SK-N-SH (cell line): ENCODE data around the gene MBNL2. TPM values are rescaled to one million over a fixed set of nuclear protein-coding genes. Genes with fewer than 3 reads are reported as not detected.

Experiments used
- CTCF ChIA-PET: fragments of 300-600, 350-600 bp; formaldehyde crosslinking; extraction: SDS; loops from one replicate; lab custom pipeline; 2021; lab: Yijun Ruan, JAX
- POLR2A ChIA-PET: fragments of 350-600 bp; sonication (Branson Sonifier 250); formaldehyde crosslinking; extraction: SDS; loops from one replicate; lab custom pipeline; 2020; ENCODE audit warnings: antibody characterized with exemption, inconsistent platforms; lab: Yijun Ruan, JAX
- DNase-seq: peaks from one replicate; pipeline ENCODE4 v3.0.0; 2012
- H2AFZ ChIP-seq: fragments of 200-600 bp; sonication (generic); 2 replicates; pipeline ENCODE4 v1.8.1; 2016; ENCODE audit warnings: antibody characterized with exemption, mild to moderate bottlenecking, low read depth
- H3F3A ChIP-seq: fragments of 200-600 bp; sonication (generic); replicated peaks from 2 replicates; pipeline ENCODE3; 2016; ENCODE audit warnings: antibody characterized with exemption, mild to moderate bottlenecking; ENCODE audit not compliant: insufficient read depth
- H3K27ac ChIP-seq, 2 experiments: fragments of 200-500 bp in 1 of 2; fragments of 200-600 bp in 1 of 2; sonication (Bioruptor generic) in 1 of 2; sonication (generic), shearing (Covaris generic) in 1 of 2; 2 replicates each; pipeline versions ENCODE4 v1.5.1 to v1.6.1; 2014 to 2016; ENCODE audit warnings: low read depth in 2 of 2, inconsistent platforms in 1 of 2, low read length in 1 of 2, mild to moderate bottlenecking in 1 of 2, mixed read lengths in 1 of 2
- H3K27me3 ChIP-seq: fragments of 200-600 bp; sonication (generic), shearing (Covaris generic); 2 replicates; pipeline ENCODE4 v1.6.1; 2016; ENCODE audit warnings: mixed run types; ENCODE audit not compliant: insufficient read depth
- H3K36me3 ChIP-seq, 2 experiments: fragments of 200-500 bp in 1 of 2; fragments of 200-600 bp in 1 of 2; sonication (Bioruptor generic) in 1 of 2; sonication (generic) in 1 of 2; replicated peaks in 1 of 2; 2 replicates each; pipeline versions ENCODE3 to v1.5.1; 2014 to 2016; ENCODE audit warnings: low read length in 1 of 2, mild to moderate bottlenecking in 1 of 2; ENCODE audit not compliant: insufficient read depth in 2 of 2, control insufficient read depth in 1 of 2
- H3K4me1 ChIP-seq, 2 experiments: fragments of 200-500 bp in 1 of 2; fragments of 200-600 bp in 1 of 2; sonication (Bioruptor generic) in 1 of 2; sonication (generic), shearing (Covaris generic) in 1 of 2; 2 replicates each; pipeline versions ENCODE4 v1.5.1 to v1.6.1; 2014 to 2016; ENCODE audit warnings: low read depth in 1 of 2, low read length in 1 of 2, mixed run types in 1 of 2; ENCODE audit not compliant: insufficient read depth in 2 of 2, control insufficient read depth in 1 of 2
- H3K4me2 ChIP-seq: fragments of 200-600 bp; sonication (generic), shearing (Covaris generic); 2 replicates; pipeline ENCODE4 v1.6.1; 2017; ENCODE audit warnings: mixed run types
- H3K4me3 ChIP-seq, 2 experiments: fragments of 200-500 bp in 1 of 2; fragments of 200-600 bp in 1 of 2; sonication (Bioruptor generic) in 1 of 2; sonication (generic), shearing (Covaris generic) in 1 of 2; 2 replicates each; pipeline versions ENCODE4 v1.5.1 to v1.8.1; 2014 to 2016; ENCODE audit warnings: low read depth in 2 of 2, inconsistent platforms in 1 of 2, low read length in 1 of 2, mild to moderate bottlenecking in 1 of 2, mixed read lengths in 1 of 2, moderate library complexity in 1 of 2
- H3K79me2 ChIP-seq: fragments of 200-600 bp; sonication (generic); 2 replicates; pipeline ENCODE4 v1.8.1; 2017; ENCODE audit warnings: mild to moderate bottlenecking; ENCODE audit not compliant: insufficient read depth
- H3K9ac ChIP-seq: fragments of 200-600 bp; sonication (generic); 2 replicates; pipeline ENCODE4 v1.6.1; 2017; ENCODE audit warnings: mixed run types
- H3K9me2 ChIP-seq: fragments of 200-600 bp; sonication (generic); 2 replicates; pipeline ENCODE4 v1.6.1; 2017; ENCODE audit warnings: mixed run types
- H3K9me3 ChIP-seq: fragments of 200-600 bp; sonication (generic); 2 replicates; pipeline ENCODE4 v1.6.1; 2017; ENCODE audit warnings: mixed run types, mild to moderate bottlenecking, moderate library complexity
- H4K20me1 ChIP-seq: fragments of 200-600 bp; sonication (generic); 2 replicates; pipeline ENCODE4 v1.6.1; 2017; ENCODE audit warnings: mild to moderate bottlenecking, mixed run types; ENCODE audit not compliant: insufficient read depth
- CTCF ChIP-seq: fragments of 200-600 bp; sonication (generic); IDR thresholded peaks from 2 replicates; pipeline ENCODE4 v1.6.1; 2017; ENCODE audit warnings: antibody characterized with exemption, mild to moderate bottlenecking, moderate library complexity
- EP300 ChIP-seq, 2 experiments: IDR thresholded peaks; 2 replicates each; pipeline versions ENCODE4 v1.4.0 to v1.6.1; 2012; ENCODE audit warnings: borderline replicate concordance in 1 of 2, low read depth in 1 of 2, low read length in 1 of 2
- FOSL2 ChIP-seq: IDR thresholded peaks from 2 replicates; pipeline ENCODE4 v1.4.0; 2012; ENCODE audit warnings: low read depth, mild to moderate bottlenecking, moderate library complexity, borderline replicate concordance
- FOXM1 ChIP-seq: IDR thresholded peaks from 2 replicates; pipeline ENCODE4 v1.4.0; 2012; ENCODE audit warnings: low read depth, mild to moderate bottlenecking
- GATA2 ChIP-seq: sonication (generic); formaldehyde crosslinking; IDR thresholded peaks from 2 replicates; pipeline ENCODE4 v1.5.0; 2020; ENCODE audit warnings: mild to moderate bottlenecking, missing genetic modification reagents
- JUND ChIP-seq: IDR thresholded peaks from 2 replicates; pipeline ENCODE4 v1.4.0; 2012
- MEF2A ChIP-seq: IDR thresholded peaks from 2 replicates; pipeline ENCODE4 v1.4.0; 2012; ENCODE audit warnings: low read depth, borderline replicate concordance
- MXI1 ChIP-seq: IDR thresholded peaks from 2 replicates; pipeline ENCODE4 v1.6.1; 2012; ENCODE audit warnings: mild to moderate bottlenecking, low read depth, low read length, improper control_type of control experiment
- RAD21 ChIP-seq: IDR thresholded peaks from 2 replicates; pipeline ENCODE4 v1.6.1; 2012; ENCODE audit warnings: mild to moderate bottlenecking, low read length
- RCOR1 ChIP-seq: fragments of 150-350 bp; IDR thresholded peaks from 2 replicates; pipeline ENCODE4 v1.6.1; 2017; ENCODE audit warnings: antibody characterized with exemption, low read length
- RFX5 ChIP-seq: IDR thresholded peaks from 2 replicates; pipeline ENCODE4 v1.6.1; 2012; ENCODE audit warnings: mild to moderate bottlenecking, improper control_type of control experiment, low read length
- TEAD4 ChIP-seq: IDR thresholded peaks from 2 replicates; pipeline ENCODE4 v1.4.0; 2012; ENCODE audit warnings: mild to moderate bottlenecking, borderline replicate concordance; ENCODE audit not compliant: insufficient read depth
- YY1 ChIP-seq: IDR thresholded peaks from 2 replicates; pipeline ENCODE4 v1.4.0; 2012; ENCODE audit warnings: low read depth, mild to moderate bottlenecking
- ZBTB33 ChIP-seq: IDR thresholded peaks from 2 replicates; pipeline ENCODE4 v1.4.0; 2012; ENCODE audit warnings: low read depth, borderline replicate concordance
- WGBS: methylation state at CpG from one replicate; pipeline ENCODE4 v1.1.6; 2017; ENCODE audit warnings: low lambda C conversion rate; 5-methylcytosine and 5-hydroxymethylcytosine counted together
- polyA plus RNA-seq, 3 experiments: library from polyadenylated mRNA; depleted of rRNA; stranded (reverse); fragments of >200 nt; gene quantifications; 2 replicates each; pipeline ENCODE4 v1.2.3, GENCODE V29; 2012
- TF ChIP-seq, protein P1 (sequence below): IDR thresholded peaks from 2 replicates; pipeline ENCODE4 v1.4.0; 2012; ENCODE audit warnings: low read depth, borderline replicate concordance
- TF ChIP-seq, protein P2 (sequence below): IDR thresholded peaks from 2 replicates; pipeline ENCODE4; 2012

MBNL2 gene
- polyA plus RNA-seq, 1 of the 3 experiments (the other 2 are of a cell fraction), result 24.5 TPM

DNA sequence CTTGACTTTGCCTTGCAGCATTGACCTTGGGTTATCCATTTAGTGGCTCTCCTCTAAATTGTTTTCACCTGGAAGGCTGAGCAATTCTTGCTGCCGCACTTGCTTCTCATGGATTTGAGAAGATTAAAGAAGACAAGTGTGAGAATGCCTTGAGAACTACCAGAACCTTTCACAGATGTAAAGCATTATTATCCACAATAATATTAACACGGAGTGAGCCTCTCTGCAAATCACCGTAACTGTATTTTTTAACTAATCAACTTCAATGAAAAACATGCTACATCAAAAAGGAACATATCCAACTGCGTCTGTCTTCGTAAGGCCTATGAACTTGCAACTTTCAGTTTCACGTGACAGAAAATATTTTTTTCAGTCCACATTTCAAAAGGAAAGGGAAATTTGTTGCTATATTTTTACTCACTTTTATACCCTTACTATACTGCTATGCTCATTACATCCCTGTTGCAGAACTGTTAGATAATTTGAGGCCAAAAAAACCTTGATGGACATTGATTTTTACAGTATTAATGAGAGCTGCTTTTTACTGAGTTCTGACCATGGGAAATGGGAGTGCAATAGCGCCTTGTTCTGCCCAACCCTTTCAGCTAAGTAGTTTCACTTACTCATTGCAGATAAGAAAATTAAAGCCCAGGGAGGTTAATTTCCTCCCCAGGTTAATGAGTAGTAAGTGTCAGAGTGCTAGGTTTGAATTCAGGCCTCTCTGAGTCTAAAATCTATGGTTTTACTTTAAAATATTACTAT, 118.0 kb downstream of the MBNL2 start (continued):
- TF ChIP-seq CTCF (no peak), MXI1 (no peak), FOXM1 (no peak), JUND (no peak), EP300 (IDR thresholded peaks at IDR 0.05; ENCODE audit: borderline replicate concordance in 1 of 2, low read depth in 1 of 2, low read length in 1 of 2) (peak in 1 of 2 experiments; percentile 77; a peak in 2 of 4 replicates), RCOR1 (no peak)
- TF ChIP-seq, protein P1, sequence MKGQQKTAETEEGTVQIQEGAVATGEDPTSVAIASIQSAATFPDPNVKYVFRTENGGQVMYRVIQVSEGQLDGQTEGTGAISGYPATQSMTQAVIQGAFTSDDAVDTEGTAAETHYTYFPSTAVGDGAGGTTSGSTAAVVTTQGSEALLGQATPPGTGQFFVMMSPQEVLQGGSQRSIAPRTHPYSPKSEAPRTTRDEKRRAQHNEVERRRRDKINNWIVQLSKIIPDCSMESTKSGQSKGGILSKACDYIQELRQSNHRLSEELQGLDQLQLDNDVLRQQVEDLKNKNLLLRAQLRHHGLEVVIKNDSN, result no peak

DNA sequence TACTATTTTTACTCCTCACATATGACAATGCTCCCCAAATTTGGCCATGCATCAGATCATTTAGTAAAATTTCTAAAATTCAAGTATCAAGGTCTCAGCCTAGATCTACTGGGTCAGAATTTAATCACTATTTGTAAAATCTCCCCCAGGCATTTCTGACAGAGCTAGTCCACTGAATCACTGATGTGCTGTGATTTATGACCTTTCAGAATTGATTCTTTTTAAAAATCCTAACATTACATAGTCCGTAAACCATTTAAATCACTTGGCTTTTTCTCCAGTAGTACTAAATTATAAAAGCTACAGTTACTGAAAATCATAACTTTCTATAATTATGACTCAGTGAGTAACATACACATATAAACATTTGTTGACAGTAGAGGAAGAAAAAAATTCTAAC, 119.0 kb downstream of the MBNL2 start:
- Histone ChIP-seq H3K9me3 (no peaks in the 10 kb centered on the region), H3F3A (peaks cover 47% of the 10 kb centered on the region), H3K9me2 (no peaks in the 10 kb centered on the region), H3K4me3 (no peak overlapping the region), H3K36me3 (peaks cover 35 to 69% of the 10 kb centered on the region in 2 experiments), H4K20me1 (no peaks in the 10 kb centered on the region), H3K4me1 (peaks cover 10 to 18% of the 10 kb centered on the region in 2 experiments; a peak in 3 of 4 replicates), H3K27me3 (no peaks in the 10 kb centered on the region), H3K4me2 (no peak overlapping the region), H3K79me2 (peaks cover 97% of the 10 kb centered on the region), H3K9ac (no peak overlapping the region), H2AFZ (no peak overlapping the region), H3K27ac (peak overlapping the region; percentile 0 to 61)
- 41% methylated on average over 1 of the region's 1 CpG for WGBS
- ChIA-PET CTCF (interaction anchor here (2.2 to 12.4 kb wide), 2 partner anchors 119 to 231 kb away, joined by 6 to 194 read pairs; partner anchors contain the start of gene MBNL2), POLR2A (no interaction called here)
- DNase-seq, result no peak
- TF ChIP-seq, protein P2, sequence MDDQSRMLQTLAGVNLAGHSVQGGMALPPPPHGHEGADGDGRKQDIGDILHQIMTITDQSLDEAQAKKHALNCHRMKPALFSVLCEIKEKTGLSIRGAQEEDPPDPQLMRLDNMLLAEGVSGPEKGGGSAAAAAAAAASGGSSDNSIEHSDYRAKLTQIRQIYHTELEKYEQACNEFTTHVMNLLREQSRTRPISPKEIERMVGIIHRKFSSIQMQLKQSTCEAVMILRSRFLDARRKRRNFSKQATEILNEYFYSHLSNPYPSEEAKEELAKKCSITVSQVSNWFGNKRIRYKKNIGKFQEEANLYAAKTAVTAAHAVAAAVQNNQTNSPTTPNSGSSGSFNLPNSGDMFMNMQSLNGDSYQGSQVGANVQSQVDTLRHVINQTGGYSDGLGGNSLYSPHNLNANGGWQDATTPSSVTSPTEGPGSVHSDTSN, result peak; percentile 55
- TF ChIP-seq JUND (0 out of 2 replicates have a peak, but pooled peaks have one; percentile 7), RCOR1 (no peak)

GRCh38 chr13:97342136-97342535, 120.0 kb downstream of the MBNL2 start:
- no peaks in the 10 kb centered on the region for H3K9me3 ChIP-seq
- H3K4me3 ChIP-seq, result no peak overlapping the region
- H3K4me2 ChIP-seq, result no peak overlapping the region
- 89% methylated on average over 2 of the region's 2 CpGs for WGBS
- no peak overlapping the region for H2AFZ ChIP-seq
- no peaks in the 10 kb centered on the region for H3K27me3 ChIP-seq
- peaks cover 47% of the 10 kb centered on the region for H3F3A ChIP-seq
- H3K9me2 ChIP-seq, result no peaks in the 10 kb centered on the region
- no peaks in the 10 kb centered on the region for H4K20me1 ChIP-seq
- H3K27ac ChIP-seq, result peak overlapping the region in 1 of 2 experiments; percentile 61; a peak in 2 of 4 replicates
- ChIA-PET POLR2A (no interaction called here), CTCF (interaction anchor here (0.9 to 12.4 kb wide), 3 partner anchors 120 to 324 kb away, joined by 3 to 194 read pairs (median 6); partner anchors contain the start of gene MBNL2)
- H3K36me3 ChIP-seq, result peaks cover 36 to 63% of the 10 kb centered on the region in 2 experiments
- peaks cover 96% of the 10 kb centered on the region for H3K79me2 ChIP-seq
- peaks cover 10 to 15% of the 10 kb centered on the region in 2 experiments; a peak in 3 of 4 replicates for H3K4me1 ChIP-seq
- no peak overlapping the region; the same call in 1 of the 2 replicates for H3K9ac ChIP-seq
- DNase-seq, result no peak
- TF ChIP-seq RAD21, result no peak
- TF ChIP-seq MEF2A, result no peak
- no peak for TF ChIP-seq TEAD4
- no peak for TF ChIP-seq GATA2
- no peak for TF ChIP-seq RFX5
- TF ChIP-seq, protein P2, result no peak
- no peak for TF ChIP-seq YY1
- no peak for TF ChIP-seq ZBTB33
- no peak for TF ChIP-seq FOSL2
